Measurements from ENCODE around the gene IL3. TPM values are rescaled to one million over a fixed set of nuclear protein-coding genes. Genes with fewer than 3 reads are reported as not detected.

IL3 gene
- total and polyA plus RNA-seq, 2 experiments from 2014 or later, result not detected

- H3K27ac Mint-ChIP-seq, result peak overlapping the region; percentile 22; the same call in 1 of the 2 replicates
- H2AFZ ChIP-seq, result peak overlapping the region; percentile 88; the same call in 1 of the 2 replicates
- H3K4me3 Mint-ChIP-seq, result no peak overlapping the region
- H3K4me1 ChIP-seq (ENCODE audit: insufficient read depth), result no peaks in the 10 kb centered on the region
- no peaks in the 10 kb centered on the region for H3K27me3 ChIP-seq (ENCODE audit: insufficient read depth)
- no peaks in the 10 kb centered on the region for H3K9me2 ChIP-seq (ENCODE audit: insufficient read depth)
- H4K20me1 ChIP-seq (replicated peaks; ENCODE audit: insufficient read depth), result no peaks in the 10 kb centered on the region
- peaks cover 7% of the 10 kb centered on the region for H3K27me3 Mint-ChIP-seq (ENCODE audit: insufficient read depth, low read depth, poor library complexity)
- no peak overlapping the region for H3K4me2 ChIP-seq
- H3K4me3 ChIP-seq, result no peak overlapping the region
- no peaks in the 10 kb centered on the region for H3K79me2 ChIP-seq (replicated peaks; ENCODE audit: insufficient read depth)
- no peaks in the 10 kb centered on the region; the same call in 2 of the 3 replicates for H3K9me3 Mint-ChIP-seq
- no peaks in the 10 kb centered on the region for H3K36me3 ChIP-seq (ENCODE audit: insufficient read depth)
- no peaks in the 10 kb centered on the region for H3F3A ChIP-seq (replicated peaks; ENCODE audit: low read depth)
- no peaks in the 10 kb centered on the region; the same call in 2 of the 3 replicates for H3K36me3 Mint-ChIP-seq (ENCODE audit: low read depth)
- TF ChIP-seq POLR2AphosphoS5 (IDR thresholded peaks at IDR 0.05; ENCODE audit: low read depth), result no peak
- no peak for TF ChIP-seq ZNF331 (CRISPR knock-in tag; IDR thresholded peaks at IDR 0.05; ENCODE audit: low read depth)
- TF ChIP-seq CTCF (conservative IDR thresholded peaks at IDR 0.05; ENCODE audit: low read depth in 2 of 2), result peak; percentile 80 to 91
- TF ChIP-seq CREB1 (CRISPR knock-in tag; IDR thresholded peaks at IDR 0.05; ENCODE audit: low read depth), result no peak
- no peak for TF ChIP-seq JUNB (IDR thresholded peaks at IDR 0.05; ENCODE audit: unreplicated experiment)
- H3K27ac ChIP-seq (ENCODE audit: low read depth), result no peak overlapping the region
- DNase-seq (ENCODE audit: low spot score) (peak; percentile 90), ATAC-seq (peak; percentile 91)
- H3K4me1 Mint-ChIP-seq, result peaks cover 6% of the 10 kb centered on the region
Measured at GRCh38 chr5:132065351-132065937, 5.0 kb downstream of the IL3 start.

- Histone ChIP-seq H3F3A (replicated peaks; ENCODE audit: low read depth) (no peaks in the 10 kb centered on the region), H4K20me1 (replicated peaks; ENCODE audit: insufficient read depth) (no peaks in the 10 kb centered on the region), H3K27ac (ENCODE audit: low read depth) (no peak overlapping the region), H3K27me3 (ENCODE audit: insufficient read depth) (no peaks in the 10 kb centered on the region), H3K4me2 (no peak overlapping the region), H2AFZ (no peak overlapping the region), H3K79me2 (replicated peaks; ENCODE audit: insufficient read depth) (no peaks in the 10 kb centered on the region), H3K36me3 (ENCODE audit: insufficient read depth) (no peaks in the 10 kb centered on the region), H3K4me1 (ENCODE audit: insufficient read depth) (no peaks in the 10 kb centered on the region), H3K9me2 (ENCODE audit: insufficient read depth) (no peaks in the 10 kb centered on the region), H3K4me3 (no peak overlapping the region)
- Mint-ChIP-seq H3K27ac (no peak overlapping the region), H3K9me3 (no peaks in the 10 kb centered on the region; the same call in 2 of the 3 replicates), H3K4me3 (no peak overlapping the region), H3K36me3 (ENCODE audit: low read depth) (no peaks in the 10 kb centered on the region; the same call in 2 of the 3 replicates), H3K27me3 (ENCODE audit: insufficient read depth, low read depth, poor library complexity) (peaks cover 5% of the 10 kb centered on the region), H3K4me1 (no peaks in the 10 kb centered on the region; the same call in 2 of the 3 replicates)
- no peak for DNase-seq (ENCODE audit: low spot score)
- ATAC-seq, result no peak
- no peak for TF ChIP-seq CREB1 (CRISPR knock-in tag; IDR thresholded peaks at IDR 0.05; ENCODE audit: low read depth)
- no peak for TF ChIP-seq REST (IDR thresholded peaks at IDR 0.05; ENCODE audit: unreplicated experiment)
- no peak for TF ChIP-seq JUNB (IDR thresholded peaks at IDR 0.05; ENCODE audit: unreplicated experiment)
- TF ChIP-seq ZNF114 (CRISPR knock-in tag; IDR thresholded peaks at IDR 0.05), result no peak
- no peak for TF ChIP-seq CTCF (conservative IDR thresholded peaks at IDR 0.05; ENCODE audit: low read depth in 2 of 2)
Measured at GRCh38 chr5:132065951-132066701, 5.7 kb downstream of the IL3 start.

All from GM23338 (cell line).